SH-SY5Y (cell line): ENCODE measurements around the gene MSI2.

Source experiments
- GATA2 ChIP-seq: IDR thresholded peaks from 2 replicates; pipeline ENCODE4 v1.6.1; 2011; ENCODE audit warnings: mild to moderate bottlenecking, low read depth, low read length
- GATA3 ChIP-seq: IDR thresholded peaks from 2 replicates; pipeline ENCODE4 v1.6.1; 2011; ENCODE audit warnings: low read depth, mild to moderate bottlenecking, low read length, moderate library complexity

The MSI2 gene

DNA sequence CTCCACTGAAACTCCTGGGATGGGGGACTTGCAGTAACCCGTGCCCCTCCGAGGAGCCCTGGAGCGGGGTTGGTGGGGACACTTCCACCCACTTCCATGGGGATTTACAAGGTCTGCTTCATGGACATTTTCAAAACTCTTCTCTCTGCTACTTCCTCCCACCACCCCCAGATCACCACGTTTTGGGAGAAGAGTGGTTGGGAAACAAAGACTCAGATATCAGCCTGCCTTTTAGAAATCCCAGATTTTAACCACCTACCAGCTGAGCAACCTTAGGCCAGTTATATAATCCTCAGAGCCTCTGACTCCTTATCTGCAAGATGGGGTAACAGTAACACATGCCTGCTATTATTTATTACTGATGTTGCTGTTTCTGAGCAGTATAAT lies 304.0 kb downstream of the MSI2 start:
- TF ChIP-seq GATA2 = no peak

DNA sequence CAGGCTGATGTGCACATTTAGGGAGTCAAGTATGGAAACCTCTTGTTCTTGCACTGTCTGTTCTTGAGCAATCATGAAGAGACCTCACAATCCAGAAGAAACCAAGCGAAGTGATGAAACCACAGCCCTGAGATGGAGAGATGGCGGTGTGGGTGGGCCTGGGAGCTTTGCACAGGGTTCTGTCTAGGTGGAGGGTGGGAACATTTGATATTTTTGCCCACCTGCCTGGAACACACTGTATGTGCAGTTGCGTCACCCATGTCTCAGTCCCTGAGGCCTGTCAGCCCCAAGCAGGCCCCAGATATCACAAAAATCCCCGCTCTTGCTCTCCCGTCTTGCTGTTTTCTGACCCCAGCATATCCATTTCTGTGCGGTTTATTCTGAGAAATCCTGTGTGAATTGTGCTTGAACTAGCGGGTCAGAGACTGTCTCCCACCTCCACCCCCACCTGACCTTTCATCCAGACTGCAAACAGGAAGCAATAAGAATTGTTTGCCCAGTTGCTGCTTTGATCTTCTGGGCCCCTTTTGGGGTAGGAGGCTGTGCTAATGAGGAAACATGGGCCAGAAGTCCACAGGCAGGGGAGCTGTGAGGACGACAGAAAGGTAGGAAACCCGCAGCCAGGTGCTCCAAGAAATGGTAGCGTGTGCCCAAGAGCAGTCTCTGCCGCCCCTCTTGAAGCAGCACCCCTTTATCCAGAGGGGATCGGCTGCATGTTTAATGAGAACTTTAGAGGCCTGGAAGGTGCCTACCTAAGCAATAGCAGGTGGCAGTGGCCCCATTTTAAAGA lies 304.9 kb downstream of the MSI2 start:
- TF ChIP-seq GATA3 (no peak), GATA2 (no peak)

DNA sequence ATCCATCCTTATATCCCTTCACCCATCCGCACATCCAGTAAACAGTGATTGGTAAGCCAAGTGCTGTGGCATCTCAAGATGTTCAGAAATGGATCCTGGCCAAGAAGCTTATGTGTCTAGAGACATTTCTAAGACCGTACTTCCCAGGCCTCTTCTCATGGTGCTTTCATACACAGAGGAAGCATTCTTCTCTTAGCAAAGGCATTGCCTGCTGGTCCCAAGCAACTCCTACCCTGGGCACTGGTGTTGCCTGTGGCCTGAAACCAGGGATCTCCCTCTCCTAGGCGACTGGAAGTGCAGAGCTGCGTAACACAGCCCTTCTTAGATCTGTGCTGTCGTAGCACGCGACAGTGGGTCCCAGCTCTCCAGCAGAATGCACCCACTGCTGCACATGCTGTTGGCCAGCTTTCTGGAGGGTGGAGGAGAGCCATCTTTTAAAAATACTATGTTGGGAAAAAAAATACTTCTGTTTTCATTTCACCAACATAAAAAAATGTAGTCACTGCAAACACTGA lies 305.9 kb downstream of the MSI2 start:
- TF ChIP-seq GATA3 = no peak

DNA sequence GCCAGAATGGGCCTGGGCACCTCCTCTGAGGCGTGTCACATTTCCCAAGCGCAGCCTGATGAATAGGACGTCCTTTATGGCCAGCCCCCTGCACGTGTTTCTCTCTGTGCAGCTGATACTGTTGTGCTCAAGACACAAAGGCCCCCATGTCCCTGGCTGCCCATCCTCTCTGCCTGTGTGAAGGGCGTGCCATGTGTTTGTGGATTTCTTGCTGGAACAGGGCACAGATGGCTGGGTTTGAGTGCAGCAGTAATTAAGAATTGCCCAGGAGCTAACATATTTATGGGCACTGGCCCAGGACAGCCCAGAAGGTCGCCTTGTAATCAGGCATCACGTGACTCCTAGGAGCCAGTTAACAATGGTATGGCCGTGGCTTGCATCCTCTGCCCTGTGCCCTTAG lies 307.6 kb downstream of the MSI2 start:
- TF ChIP-seq GATA2 (peak; percentile 17; the same call in 1 of the 2 replicates), GATA3 (no peak)

- TF ChIP-seq GATA3 (no peak), GATA2 (no peak)
Measured at GRCh38 chr17:57565176-57565575, 308.9 kb downstream of the MSI2 start.

GRCh38 chr17:57566721-57567120 lies 310.4 kb downstream of the MSI2 start:
- TF ChIP-seq GATA3 (no peak), GATA2 (no peak)

DNA sequence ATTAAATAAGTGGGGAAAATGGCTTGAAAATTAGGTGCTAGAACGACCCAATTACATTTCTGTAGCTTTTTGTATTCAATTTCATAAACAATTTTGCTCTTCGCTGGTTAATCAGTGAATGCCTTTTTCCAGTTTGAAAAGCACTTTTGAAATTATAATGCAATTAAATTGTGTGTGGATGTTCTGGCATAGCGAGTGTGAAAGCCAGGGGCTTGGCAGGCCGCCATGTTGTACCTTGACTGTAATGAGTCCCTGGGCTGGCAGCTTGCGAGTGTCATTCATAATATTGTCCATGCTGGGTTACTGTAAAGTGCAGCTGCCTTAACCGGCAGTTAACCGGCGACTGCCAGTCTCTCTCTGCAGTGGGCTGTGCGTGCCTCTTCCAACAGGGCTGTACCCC lies 310.9 kb downstream of the MSI2 start:
- TF ChIP-seq GATA2 = no peak
- no peak for TF ChIP-seq GATA3

- no peak for TF ChIP-seq GATA3
- TF ChIP-seq GATA2 = no peak
Measured at GRCh38 chr17:57568340-57568739, 312.0 kb downstream of the MSI2 start.

GRCh38 chr17:57569021-57569420 lies 312.7 kb downstream of the MSI2 start:
- no peak for TF ChIP-seq GATA3
- TF ChIP-seq GATA2 = no peak

- TF ChIP-seq GATA3 (no peak), GATA2 (no peak)
Measured at GRCh38 chr17:57569853-57570252, 313.5 kb downstream of the MSI2 start.

- TF ChIP-seq GATA2 = no peak
- no peak for TF ChIP-seq GATA3
Measured at GRCh38 chr17:57570724-57571344, 314.5 kb downstream of the MSI2 start.

- TF ChIP-seq GATA3 (no peak), GATA2 (no peak)
Measured at GRCh38 chr17:57572062-57572461, 315.7 kb downstream of the MSI2 start.

DNA sequence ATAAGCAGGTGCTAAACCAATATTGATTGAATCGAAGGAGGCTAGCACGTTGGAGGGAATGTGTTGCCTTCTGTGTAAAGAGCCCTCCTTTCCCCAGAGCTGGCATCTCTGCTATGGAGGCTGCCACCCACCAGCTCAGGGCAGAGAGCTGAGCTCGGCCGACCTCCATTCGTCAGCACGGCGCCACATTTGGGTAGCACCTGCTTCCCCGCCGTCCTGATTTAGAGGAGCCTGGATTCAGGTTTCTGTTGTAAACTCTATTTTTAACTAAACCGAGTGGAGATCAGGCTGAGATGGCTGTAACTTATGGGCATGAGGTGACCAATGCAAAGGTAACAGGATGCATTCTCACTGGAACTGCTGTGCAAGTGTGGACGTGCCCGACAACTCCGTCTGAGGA lies 316.3 kb downstream of the MSI2 start:
- TF ChIP-seq GATA3 (no peak), GATA2 (no peak)

GRCh38 chr17:57574040-57574513 lies 317.8 kb downstream of the MSI2 start:
- TF ChIP-seq GATA2 (no peak), GATA3 (no peak)

- TF ChIP-seq GATA2 = no peak
- TF ChIP-seq GATA3 = no peak
Measured at GRCh38 chr17:57576744-57577143, 320.4 kb downstream of the MSI2 start.

- TF ChIP-seq GATA3 (no peak), GATA2 (no peak)
Measured at GRCh38 chr17:57577751-57578607, 321.7 kb downstream of the MSI2 start.
